Neural progenitor cell (in vitro differentiated cells): ENCODE measurements around the gene AMT.

Experiments used
- CTCF ChIP-seq: fragments of 200-600 bp; sonication (generic); IDR thresholded peaks from 2 replicates; pipeline ENCODE4 v1.5.1; 2017; ENCODE audit warnings: antibody characterized with exemption, mild to moderate bottlenecking
- EZH2phosphoT487 ChIP-seq: fragments of 200-600 bp; sonication (generic); IDR thresholded peaks from 2 replicates; pipeline ENCODE4 v1.6.1; 2017; ENCODE audit warnings: antibody characterized with exemption

GRCh38 chr3:49469037-49469935 lies 47.0 kb upstream of the AMT start:
- TF ChIP-seq CTCF (no peak), EZH2phosphoT487 (no peak)
